Keratinocyte (primary cell): ENCODE results near the gene DPM2. TPM values are rescaled to one million over a fixed set of nuclear protein-coding genes. Genes with fewer than 3 reads are reported as not detected.

Source experiments
- DNase-seq: peaks from one replicate; pipeline ENCODE4 v3.0.0-alpha.2; 2011; ENCODE audit warnings: low read depth, missing footprints, low spot score
- FAIRE-seq: peaks from 2 replicates; lab custom pipeline; 2011; peaks lifted over from hg19 to GRCh38; lab: Jason Lieb, UNC
- H2AFZ ChIP-seq: 2 replicates; pipeline ENCODE4 v1.6.0; 2012; ENCODE audit warnings: low read length, control low read depth, inconsistent platforms; ENCODE audit not compliant: control insufficient read depth
- H3K27ac ChIP-seq: 2 replicates; pipeline ENCODE4 v1.5.1; 2011; ENCODE audit warnings: low read length; ENCODE audit not compliant: control insufficient read depth, insufficient read depth
- H3K27me3 ChIP-seq: 3 replicates; pipeline ENCODE4 v1.6.0; 2011; ENCODE audit warnings: low read length; ENCODE audit not compliant: control insufficient read depth, insufficient read depth; ENCODE audit errors: extremely low read depth
- H3K36me3 ChIP-seq, 2 experiments: 2 replicates in 1 of 2; 3 replicates in 1 of 2; pipeline ENCODE4 v1.5.1; 2011; ENCODE audit warnings: low read length in 2 of 2, mild to moderate bottlenecking in 1 of 2; ENCODE audit not compliant: control insufficient read depth in 2 of 2, insufficient read depth in 2 of 2; ENCODE audit errors: extremely low read depth in 1 of 2
- H3K4me1 ChIP-seq: 3 replicates; pipeline ENCODE4 v1.5.1; 2011; ENCODE audit warnings: low read length; ENCODE audit not compliant: control insufficient read depth, insufficient read depth; ENCODE audit errors: extremely low read depth
- H3K4me2 ChIP-seq: 3 replicates; pipeline ENCODE4 v1.6.0; 2011; ENCODE audit warnings: low read depth, low read length; ENCODE audit not compliant: control insufficient read depth, insufficient read depth; ENCODE audit errors: extremely low read depth
- H3K4me3 ChIP-seq, 3 experiments: fragments of 200-600 bp in 1 of 3; sonication (generic) in 1 of 3; 2 replicates in 2 of 3; 3 replicates in 1 of 3; pipeline ENCODE4 v1.5.1; 2011 to 2016; ENCODE audit warnings: low read length in 3 of 3, mild to moderate bottlenecking in 3 of 3, control low read depth in 2 of 3, inconsistent platforms in 1 of 3, low read depth in 1 of 3, mixed read lengths in 1 of 3, mixed run types in 1 of 3, moderate library complexity in 1 of 3; ENCODE audit not compliant: control insufficient read depth in 2 of 3, insufficient read depth in 2 of 3; ENCODE audit errors: extremely low read depth in 1 of 3
- H3K79me2 ChIP-seq: 2 replicates; pipeline ENCODE4 v1.6.0; 2012; ENCODE audit warnings: low read length; ENCODE audit not compliant: control insufficient read depth, insufficient read depth
- H3K9ac ChIP-seq: 3 replicates; pipeline ENCODE4 v1.6.0; 2011; ENCODE audit warnings: low read length; ENCODE audit not compliant: control insufficient read depth, insufficient read depth; ENCODE audit errors: extremely low read depth
- H3K9me1 ChIP-seq: 3 replicates; pipeline ENCODE4 v1.6.0; 2011; ENCODE audit warnings: low read length; ENCODE audit not compliant: control insufficient read depth, insufficient read depth; ENCODE audit errors: extremely low read depth
- H3K9me3 ChIP-seq: 2 replicates; pipeline ENCODE4 v1.5.1; 2012; ENCODE audit warnings: low read depth, low read length; ENCODE audit not compliant: control insufficient read depth
- H4K20me1 ChIP-seq: 3 replicates; pipeline ENCODE4 v1.6.0; 2011; ENCODE audit warnings: low read length; ENCODE audit not compliant: control insufficient read depth, insufficient read depth; ENCODE audit errors: extremely low read depth
- EZH2 ChIP-seq: IDR thresholded peaks from one replicate; pipeline ENCODE4 v1.6.1; 2012; ENCODE audit warnings: inconsistent platforms, mild to moderate bottlenecking, low read length, moderate library complexity
- dilution Hi-C: fragments of 300-500 bp; cut with MboI; formaldehyde crosslinking; loops from one replicate; pipeline ENCODE4 v1.7.0; 2020; ENCODE audit warnings: low sequenced_read_pairs; ENCODE audit not compliant: extremely low pct_ligation_motif_present
- polyA plus RNA-seq, 5 experiments: library from polyadenylated mRNA; depleted of rRNA in 3 of 5; stranded (reverse) in 3 of 5; stranded (forward) in 1 of 5; unstranded in 1 of 5; fragments of >200 nt; gene quantifications; 1 replicate in 1 of 5; 2 replicates in 3 of 5; 3 replicates in 1 of 5; pipeline versions ENCODE4 v1.2.1 to v1.2.3, GENCODE V29; 2011 to 2012; ENCODE audit warnings: missing spikeins in 2 of 5, low read depth in 1 of 5, low replicate concordance in 1 of 5
- TF ChIP-seq, protein P1 (sequence below), 3 experiments: IDR thresholded peaks in 1 of 3; conservative IDR thresholded peaks in 1 of 3; optimal IDR thresholded peaks in 1 of 3; 2 replicates in 2 of 3; 3 replicates in 1 of 3; pipeline versions ENCODE3 to v1.5.1; 2011; ENCODE audit warnings: low read length in 3 of 3, mild to moderate bottlenecking in 3 of 3, moderate library complexity in 2 of 3, control low read depth in 1 of 3, inconsistent platforms in 1 of 3; ENCODE audit not compliant: insufficient read depth in 2 of 3; ENCODE audit errors: extremely low read depth in 1 of 3

DPM2 gene
- polyA plus RNA-seq, 1 donor (not counting 4 experiments of a cell fraction or from before 2014, with no cell fraction given) = 31.1 TPM

DNA sequence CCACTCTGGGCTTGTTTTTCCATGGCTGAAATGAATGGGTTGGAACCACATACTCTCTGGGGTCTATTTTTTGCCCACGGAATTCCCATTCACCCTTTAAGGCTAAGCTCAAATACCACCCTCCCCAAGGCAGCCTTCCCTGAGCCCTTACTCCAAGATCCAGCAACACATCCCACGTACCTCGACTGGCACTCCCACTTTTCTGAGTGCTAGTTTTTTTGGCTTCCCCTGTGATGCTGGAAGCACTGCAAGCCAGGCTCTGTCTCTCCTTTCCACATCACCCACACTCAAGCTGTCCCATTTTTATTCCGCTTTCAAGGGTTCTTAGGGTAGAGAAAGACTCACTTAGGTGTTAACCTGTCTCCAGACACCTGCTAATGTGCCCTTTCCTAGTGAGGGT lies 44.3 kb downstream of the DPM2 start:
- DNase-seq (no peak), FAIRE-seq (no peak)
- H3K27me3 ChIP-seq = no peaks in the 10 kb centered on the region
- H2AFZ ChIP-seq = no peak overlapping the region
- dilution Hi-C loops = no loop called here
- H3K36me3 ChIP-seq = peaks cover 31 to 32% of the 10 kb centered on the region in 2 experiments
- TF ChIP-seq, protein P1, sequence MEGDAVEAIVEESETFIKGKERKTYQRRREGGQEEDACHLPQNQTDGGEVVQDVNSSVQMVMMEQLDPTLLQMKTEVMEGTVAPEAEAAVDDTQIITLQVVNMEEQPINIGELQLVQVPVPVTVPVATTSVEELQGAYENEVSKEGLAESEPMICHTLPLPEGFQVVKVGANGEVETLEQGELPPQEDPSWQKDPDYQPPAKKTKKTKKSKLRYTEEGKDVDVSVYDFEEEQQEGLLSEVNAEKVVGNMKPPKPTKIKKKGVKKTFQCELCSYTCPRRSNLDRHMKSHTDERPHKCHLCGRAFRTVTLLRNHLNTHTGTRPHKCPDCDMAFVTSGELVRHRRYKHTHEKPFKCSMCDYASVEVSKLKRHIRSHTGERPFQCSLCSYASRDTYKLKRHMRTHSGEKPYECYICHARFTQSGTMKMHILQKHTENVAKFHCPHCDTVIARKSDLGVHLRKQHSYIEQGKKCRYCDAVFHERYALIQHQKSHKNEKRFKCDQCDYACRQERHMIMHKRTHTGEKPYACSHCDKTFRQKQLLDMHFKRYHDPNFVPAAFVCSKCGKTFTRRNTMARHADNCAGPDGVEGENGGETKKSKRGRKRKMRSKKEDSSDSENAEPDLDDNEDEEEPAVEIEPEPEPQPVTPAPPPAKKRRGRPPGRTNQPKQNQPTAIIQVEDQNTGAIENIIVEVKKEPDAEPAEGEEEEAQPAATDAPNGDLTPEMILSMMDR (optimal IDR thresholded peaks at IDR 0.05 in 1 of 3, IDR thresholded peaks at IDR 0.05 in 1 of 3, conservative IDR thresholded peaks at IDR 0.05 in 1 of 3; ENCODE audit: extremely low read depth in 1 of 3, insufficient read depth in 2 of 3, low read length in 3 of 3) = no peak
- TF ChIP-seq EZH2 = no peak
- no peak overlapping the region for H3K9ac ChIP-seq
- no peak overlapping the region for H3K4me3 ChIP-seq
- no peak overlapping the region for H3K27ac ChIP-seq
- H3K9me3 ChIP-seq = peaks cover 13% of the 10 kb centered on the region
- H3K4me2 ChIP-seq = no peak overlapping the region
- H4K20me1 ChIP-seq = no peaks in the 10 kb centered on the region
- no peaks in the 10 kb centered on the region for H3K9me1 ChIP-seq
- H3K4me1 ChIP-seq = peaks cover 2% of the 10 kb centered on the region
- H3K79me2 ChIP-seq = peaks cover 2% of the 10 kb centered on the region

DNA sequence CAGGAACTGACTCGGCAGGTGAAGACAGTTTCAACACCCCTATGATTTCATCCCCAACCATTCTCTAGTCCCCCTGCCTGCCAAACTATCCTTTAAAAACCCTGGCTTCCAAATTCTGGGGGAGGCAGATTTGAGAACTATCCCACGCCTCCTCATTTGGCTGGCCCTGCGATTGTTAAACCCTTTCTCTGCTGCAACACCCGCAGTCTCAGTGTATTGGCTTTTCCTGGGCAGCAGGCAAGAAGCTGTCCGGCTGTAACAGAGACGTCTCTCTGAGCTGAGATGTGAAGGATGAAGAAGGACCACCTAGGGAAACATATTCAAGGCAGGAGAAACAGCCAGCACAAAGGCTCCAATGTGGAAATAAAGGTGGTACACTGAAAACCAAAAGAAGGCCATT lies 44.8 kb downstream of the DPM2 start:
- peaks cover under 1% of the 10 kb centered on the region for H3K79me2 ChIP-seq

More for the DNA sequence above, 44.8 kb downstream of the DPM2 start:
- Histone ChIP-seq H3K27ac (no peak overlapping the region), H3K36me3 (peaks cover 31 to 32% of the 10 kb centered on the region in 2 experiments), H3K9me3 (peaks cover 13% of the 10 kb centered on the region), H3K4me3 (no peak overlapping the region), H3K9me1 (no peaks in the 10 kb centered on the region), H3K4me1 (no peaks in the 10 kb centered on the region), H3K27me3 (no peaks in the 10 kb centered on the region), H4K20me1 (no peaks in the 10 kb centered on the region), H2AFZ (no peak overlapping the region), H3K9ac (no peak overlapping the region), H3K4me2 (no peak overlapping the region)
- TF ChIP-seq, protein P1 (optimal IDR thresholded peaks at IDR 0.05 in 1 of 3, IDR thresholded peaks at IDR 0.05 in 1 of 3, conservative IDR thresholded peaks at IDR 0.05 in 1 of 3; ENCODE audit: extremely low read depth in 1 of 3, insufficient read depth in 2 of 3, low read length in 3 of 3) = no peak
- TF ChIP-seq EZH2 = no peak
- no peak for DNase-seq
- FAIRE-seq = no peak
- dilution Hi-C loops = no loop called here
